Suppressor macrophage treated with lipopolysaccharide for 1 hour (primary cell): ENCODE measurements around the gene SCLY.

Experiments used
- DNase-seq, 3 donors: peaks; one replicate each; pipeline ENCODE4 v3.0.0-alpha.2; 2020 to 2022

Gene SCLY

GRCh38 chr2:238141541-238142318 lies 80.9 kb downstream of the SCLY start:
- peak; percentile 45 to 61 (median 55) for DNase-seq

GRCh38 chr2:238142382-238143205 lies 81.8 kb downstream of the SCLY start:
- DNase-seq: no peak

- peak; percentile 64 to 68 (median 68) for DNase-seq
These were observed 82.6 kb downstream of the SCLY start for GRCh38 chr2:238143239-238143951.

GRCh38 chr2:238144262-238144661 lies 83.5 kb downstream of the SCLY start:
- DNase-seq: no peak

- no peak for DNase-seq
These were observed 84.2 kb downstream of the SCLY start for GRCh38 chr2:238145046-238145445.

- no peak for DNase-seq
These were observed 85.0 kb downstream of the SCLY start for GRCh38 chr2:238145851-238146250.

GRCh38 chr2:238146884-238147544 lies 86.2 kb downstream of the SCLY start:
- DNase-seq: no peak

GRCh38 chr2:238148981-238149380 lies 88.2 kb downstream of the SCLY start:
- DNase-seq: no peak
